HuH-7 (cell line): ENCODE data around the gene GSTA5.
"Not testable (repeated sequence)": the region's sequence is repeated elsewhere in the genome, so short reads cannot be mapped to it uniquely, and the experiment has no call there.

Experiments used
- DNase-seq: peaks from one replicate; pipeline ENCODE4 v3.0.0; 2011; ENCODE audit warnings: low spot score

Gene GSTA5

GRCh38 chr6:52788478-52788877 lies 52.1 kb downstream of the GSTA5 start:
- DNase-seq, result no peak

DNA sequence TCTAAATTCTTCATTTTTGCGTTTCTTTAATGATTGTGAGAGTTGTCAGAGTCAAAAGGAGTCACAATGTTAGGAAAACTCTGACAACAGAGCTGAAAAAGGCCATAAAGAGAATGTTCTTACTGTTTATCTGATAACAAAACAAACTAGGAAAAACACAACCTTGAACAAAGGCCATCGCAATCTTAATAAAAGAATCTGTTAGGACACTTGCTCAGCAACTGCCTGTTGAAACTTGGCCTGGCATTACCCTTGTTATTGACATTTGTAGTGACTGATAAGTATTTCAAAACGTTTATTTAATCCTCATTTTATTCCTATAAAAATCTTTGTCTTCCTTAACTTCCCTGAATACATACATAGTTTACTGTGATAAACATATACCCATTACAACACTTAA lies 52.7 kb downstream of the GSTA5 start:
- peak; percentile 13 for DNase-seq

DNA sequence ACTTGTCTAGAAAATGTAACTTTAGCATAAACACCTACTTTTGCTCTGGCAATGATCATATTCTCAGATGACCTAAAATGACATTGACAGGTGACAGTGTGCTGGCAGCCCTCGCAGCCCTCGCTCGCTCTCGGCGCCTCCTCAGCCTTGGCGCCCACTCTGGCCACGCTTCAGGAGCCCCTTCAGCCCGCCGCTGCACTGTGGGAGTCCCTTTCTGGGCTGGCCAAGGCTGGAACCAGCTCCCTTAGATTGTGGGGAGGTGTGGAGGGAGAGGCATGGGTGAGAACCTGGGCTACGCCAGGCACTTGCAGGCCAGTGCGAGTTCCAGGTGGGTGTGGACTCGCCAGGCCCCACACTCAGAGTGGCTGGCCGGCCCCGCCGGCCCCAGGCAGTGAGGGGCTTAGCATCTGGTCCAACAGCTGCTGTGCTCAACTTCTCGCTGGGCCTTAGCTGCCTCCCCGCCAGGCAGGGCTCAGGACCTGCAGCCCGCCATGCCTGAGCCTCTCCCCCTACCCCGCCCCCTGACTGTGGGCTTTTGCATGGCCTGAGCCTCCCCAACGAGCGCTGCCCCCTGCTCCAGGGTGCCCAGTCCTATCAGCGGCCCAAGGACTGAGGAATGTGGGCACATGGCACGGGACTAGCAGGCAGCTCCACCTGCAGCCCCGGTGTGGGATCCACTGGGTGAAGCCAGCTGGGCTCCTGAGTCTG lies 54.2 kb downstream of the GSTA5 start:
- DNase-seq, result no peak

GRCh38 chr6:52782696-52783274 lies 57.8 kb downstream of the GSTA5 start:
- peak; percentile 10 for DNase-seq

- not testable (repeated sequence) for DNase-seq
Observed at GRCh38 chr6:52782209-52782608, 58.4 kb downstream of the GSTA5 start.
